HG03025 (cell line): ENCODE measurements around the gene TRIM25.
"Not testable (repeated sequence)": the region's sequence is repeated elsewhere in the genome, so short reads cannot be mapped to it uniquely, and the experiment has no call there.

Experiments
- ATAC-seq: cut with Tn5 transposase; IDR thresholded peaks from one replicate; pipeline ENCODE4 v1.9.1; 2021; ENCODE audit warnings: mild to moderate bottlenecking, moderate library complexity; ENCODE audit not compliant: unreplicated experiment, low FRiP score

The TRIM25 gene, protein sequence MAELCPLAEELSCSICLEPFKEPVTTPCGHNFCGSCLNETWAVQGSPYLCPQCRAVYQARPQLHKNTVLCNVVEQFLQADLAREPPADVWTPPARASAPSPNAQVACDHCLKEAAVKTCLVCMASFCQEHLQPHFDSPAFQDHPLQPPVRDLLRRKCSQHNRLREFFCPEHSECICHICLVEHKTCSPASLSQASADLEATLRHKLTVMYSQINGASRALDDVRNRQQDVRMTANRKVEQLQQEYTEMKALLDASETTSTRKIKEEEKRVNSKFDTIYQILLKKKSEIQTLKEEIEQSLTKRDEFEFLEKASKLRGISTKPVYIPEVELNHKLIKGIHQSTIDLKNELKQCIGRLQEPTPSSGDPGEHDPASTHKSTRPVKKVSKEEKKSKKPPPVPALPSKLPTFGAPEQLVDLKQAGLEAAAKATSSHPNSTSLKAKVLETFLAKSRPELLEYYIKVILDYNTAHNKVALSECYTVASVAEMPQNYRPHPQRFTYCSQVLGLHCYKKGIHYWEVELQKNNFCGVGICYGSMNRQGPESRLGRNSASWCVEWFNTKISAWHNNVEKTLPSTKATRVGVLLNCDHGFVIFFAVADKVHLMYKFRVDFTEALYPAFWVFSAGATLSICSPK

DNA sequence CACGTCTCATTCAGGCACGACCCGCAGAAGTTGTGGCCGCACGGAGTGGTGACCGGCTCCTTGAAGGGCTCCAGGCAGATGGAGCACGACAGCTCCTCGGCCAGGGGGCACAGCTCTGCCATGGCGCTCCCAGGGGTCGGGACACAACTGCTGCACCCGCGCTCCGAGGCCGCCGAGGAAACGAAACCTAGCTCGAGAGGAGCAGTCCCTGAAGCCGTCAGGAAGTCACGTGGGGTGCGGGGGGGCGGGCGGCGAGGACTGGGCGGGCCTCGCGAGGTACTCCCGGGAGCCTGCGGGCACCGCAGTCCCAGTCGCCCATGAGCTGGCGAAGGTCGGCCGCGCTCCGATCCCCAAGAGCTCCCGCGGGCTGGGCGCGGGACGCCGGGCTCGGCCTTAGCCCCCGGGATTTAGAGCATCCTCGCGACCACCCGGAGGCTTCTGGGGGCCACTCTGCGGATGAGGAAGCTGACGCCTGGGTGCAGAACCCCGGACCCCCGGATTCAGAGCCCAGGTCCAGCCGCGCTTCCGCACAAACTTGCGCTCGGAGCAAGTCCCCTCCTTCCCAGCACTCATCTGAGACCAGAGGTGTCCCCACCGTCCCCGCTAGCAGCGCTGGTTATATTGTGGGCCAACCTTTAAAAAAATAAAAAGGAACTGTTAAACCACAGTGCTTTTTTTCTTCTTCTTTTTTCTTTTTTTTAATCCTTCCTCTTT, at the start of gene TRIM25:
Gene TRIM25, minus strand, starts transcription at position 183 of the 714 bp plus-strand sequence. Its CDS starts 61 bp downstream, at position 122.
- ATAC-seq: peak; percentile 52

DNA sequence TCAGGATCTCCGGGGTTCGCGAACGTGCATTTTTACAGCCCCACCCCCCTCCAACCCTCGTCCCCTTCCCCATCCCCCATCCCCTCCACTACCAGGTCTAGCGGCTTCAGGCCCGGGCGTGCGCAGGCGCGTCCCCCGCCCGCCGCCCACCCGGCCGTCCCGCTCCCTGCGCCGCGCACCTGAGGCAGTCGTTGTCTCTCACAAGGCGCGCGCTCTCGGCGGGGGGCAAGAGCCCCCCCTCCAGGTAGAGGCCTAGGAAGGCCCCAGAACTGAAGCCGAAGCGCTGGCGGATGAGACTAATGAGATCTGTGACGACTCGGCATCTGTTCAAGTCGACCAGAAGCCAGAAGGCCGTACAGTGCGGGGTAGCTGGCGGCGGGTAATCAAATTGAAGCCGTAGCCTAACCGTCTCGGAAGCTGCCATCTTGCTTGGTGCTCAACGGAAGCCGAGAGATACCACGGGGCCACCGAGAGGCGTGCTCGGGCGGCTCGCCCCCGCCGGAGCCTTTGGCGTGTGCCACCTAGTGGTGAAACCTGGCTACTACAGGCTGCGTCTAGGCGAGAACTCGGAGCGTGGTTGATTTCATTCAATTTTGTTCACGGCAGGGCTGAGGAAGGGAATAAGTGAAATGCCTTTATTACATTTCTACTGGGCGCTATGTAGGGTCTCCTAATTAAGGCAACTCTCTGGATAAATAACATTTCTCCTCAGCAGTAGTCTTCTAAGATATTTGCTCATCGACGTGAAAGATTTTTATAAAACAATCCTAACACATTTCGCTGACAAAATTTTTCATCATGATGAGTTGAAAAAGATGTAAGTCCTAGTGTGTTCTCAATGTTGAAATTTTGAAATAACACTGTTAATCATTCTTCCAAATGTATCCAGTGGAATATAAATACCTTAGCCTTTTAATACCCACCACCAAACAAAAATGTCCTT, 47.0 kb upstream of the TRIM25 start, which contains the start of gene COIL:
Gene COIL, minus strand, starts transcription at position 455 of the 943 bp plus-strand sequence. Its CDS starts 31 bp downstream, at position 424.
- peak; percentile 83 for ATAC-seq

DNA sequence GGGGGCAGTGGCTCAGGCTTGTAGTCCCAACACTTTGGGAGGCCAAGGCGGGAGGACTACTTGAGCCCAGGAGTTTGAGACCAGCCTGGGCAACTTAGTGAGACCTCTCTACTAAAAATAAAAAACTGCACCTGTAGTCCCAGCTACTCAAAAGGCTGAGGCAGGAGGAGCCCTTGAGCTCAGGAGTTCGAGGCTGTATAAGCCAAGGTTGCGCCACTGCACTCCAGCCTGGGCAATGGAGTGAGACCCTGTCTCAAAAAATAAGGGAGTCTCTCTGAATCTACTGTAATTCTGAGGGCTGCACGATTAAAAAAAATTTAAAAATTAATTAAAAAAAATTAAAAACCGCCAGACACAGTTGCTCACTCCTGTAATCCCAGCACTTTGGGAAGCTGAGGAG, 43.1 kb upstream of the TRIM25 start:
- ATAC-seq: no peak

DNA sequence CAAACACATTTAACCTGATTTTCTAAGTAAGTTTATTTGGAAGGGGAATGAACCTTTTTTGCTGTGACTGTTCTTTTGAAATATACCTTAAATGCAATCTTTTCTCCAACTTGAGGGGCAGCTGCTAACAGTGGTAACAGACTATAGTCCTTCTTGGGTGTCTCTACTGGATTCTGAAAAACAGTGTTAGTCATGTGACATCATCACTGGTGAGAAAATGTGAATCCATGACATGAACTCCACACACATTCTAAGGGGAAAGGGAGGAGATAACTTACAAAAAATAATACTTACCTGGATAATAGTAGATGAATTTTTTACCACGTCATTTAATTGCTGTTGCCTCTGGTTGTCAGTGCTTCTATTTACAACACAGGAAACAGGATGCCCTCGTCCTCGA, 35.7 kb upstream of the TRIM25 start:
- ATAC-seq: no peak

GRCh38 chr17:56948491-56948890, 34.6 kb upstream of the TRIM25 start:
- no peak for ATAC-seq

- no peak for ATAC-seq
Observed at GRCh38 chr17:56947741-56948140, 33.9 kb upstream of the TRIM25 start.

DNA sequence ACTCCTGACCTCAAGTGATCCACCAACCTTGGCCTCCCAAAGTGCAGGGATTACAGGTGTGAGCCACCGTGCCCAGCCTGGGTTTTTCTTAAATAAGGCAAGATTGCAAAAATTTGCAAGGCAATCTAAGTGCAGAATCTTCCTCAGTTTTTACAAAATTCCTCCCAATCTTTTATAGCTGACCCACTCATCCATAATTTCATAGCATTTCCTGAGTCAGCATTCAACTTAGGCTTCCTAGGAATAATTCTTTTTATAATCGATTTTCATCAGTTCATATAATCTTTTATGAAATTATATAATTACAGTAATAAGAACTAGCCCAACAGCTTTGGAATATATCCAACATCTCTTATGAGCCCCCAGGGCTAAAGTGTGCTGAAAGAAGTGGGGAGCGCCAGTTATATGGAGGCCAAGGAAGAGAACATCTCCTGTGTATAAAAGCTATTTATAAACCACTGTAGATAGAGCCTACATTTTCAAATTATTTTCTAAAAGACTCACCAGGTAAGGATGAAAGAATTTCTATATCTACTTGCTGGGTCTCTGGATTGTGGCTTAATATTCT, 32.2 kb upstream of the TRIM25 start:
- ATAC-seq: no peak

- no peak for ATAC-seq
Observed at GRCh38 chr17:56943505-56944125, 29.8 kb upstream of the TRIM25 start.

- no peak for ATAC-seq
Observed at GRCh38 chr17:56939869-56940484, 26.1 kb upstream of the TRIM25 start.

DNA sequence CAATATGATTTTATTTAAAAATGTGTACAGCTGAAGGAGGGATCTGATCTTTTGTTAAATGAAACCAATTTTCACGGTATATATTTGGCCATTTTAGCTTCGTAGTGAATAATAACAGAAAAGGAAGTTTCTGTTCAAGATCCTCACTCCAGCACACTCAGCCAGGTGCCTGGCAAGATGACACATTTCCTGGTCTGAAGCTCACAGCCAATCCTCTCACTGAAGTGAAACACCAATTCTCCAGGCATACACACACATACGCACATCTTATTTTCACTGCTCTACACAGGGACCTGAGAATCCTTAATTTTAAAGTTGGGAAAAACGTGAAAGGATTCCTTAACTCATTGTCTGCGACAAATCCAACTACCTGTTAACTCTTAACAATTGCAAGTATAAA, 24.4 kb upstream of the TRIM25 start:
- not testable (repeated sequence) for ATAC-seq

DNA sequence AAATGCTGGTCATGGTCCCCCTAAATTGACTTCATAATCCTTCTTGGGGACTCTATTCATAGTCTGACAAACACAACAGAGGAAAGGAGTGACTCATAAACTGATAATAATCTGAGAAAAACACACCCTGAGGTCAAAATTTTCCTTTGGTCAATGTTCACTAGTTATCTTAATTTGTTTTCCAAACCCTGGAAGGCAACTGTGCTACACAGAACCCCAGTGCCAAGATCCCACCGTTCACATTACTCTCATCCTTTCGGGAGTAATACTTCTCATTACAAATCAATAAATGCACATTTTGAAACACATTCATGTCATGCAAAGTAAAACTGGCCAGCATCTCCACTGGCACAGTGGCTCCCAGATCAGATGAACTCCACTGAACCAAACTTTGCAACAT, 23.8 kb upstream of the TRIM25 start:
- ATAC-seq: no peak

GRCh38 chr17:56936697-56937322, 23.0 kb upstream of the TRIM25 start:
- ATAC-seq: no peak

DNA sequence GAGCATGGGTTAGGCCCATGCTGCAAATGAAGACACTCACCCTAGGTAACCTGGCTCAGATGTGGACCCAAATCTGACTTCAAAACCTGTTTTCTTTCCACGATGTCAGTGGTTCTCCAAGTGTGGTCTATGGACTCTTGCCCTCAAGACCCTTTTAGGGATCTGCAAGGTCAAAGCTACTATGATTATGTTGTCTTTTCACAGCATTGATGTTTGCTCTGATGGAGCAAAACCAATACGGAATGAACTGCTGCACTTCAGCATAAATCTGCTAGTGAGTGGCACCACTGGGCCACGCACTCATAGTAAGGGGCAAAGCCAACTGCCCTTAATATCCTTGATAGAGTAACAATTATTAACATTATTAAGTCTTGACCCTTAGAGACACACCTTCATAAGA, 21.6 kb upstream of the TRIM25 start:
- no peak for ATAC-seq

DNA sequence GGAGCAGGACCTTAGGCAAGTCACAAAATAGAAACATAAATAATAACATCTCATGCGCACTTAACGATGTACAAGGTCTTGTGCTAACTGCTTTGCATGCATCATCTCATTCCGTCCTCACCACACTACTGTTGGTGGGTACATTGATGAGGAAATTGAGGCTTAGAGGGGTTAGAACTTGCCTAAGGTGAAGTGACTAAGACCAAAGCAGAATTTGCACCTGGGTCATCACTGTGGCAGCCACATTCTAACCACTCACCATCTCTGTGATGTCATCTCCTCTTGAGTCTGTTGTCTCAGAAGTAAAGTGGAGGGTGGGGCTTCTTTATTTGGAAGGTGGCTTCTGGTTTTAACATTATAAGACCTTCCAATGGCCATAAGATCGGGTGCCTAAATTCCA, 20.4 kb upstream of the TRIM25 start:
- no peak for ATAC-seq

DNA sequence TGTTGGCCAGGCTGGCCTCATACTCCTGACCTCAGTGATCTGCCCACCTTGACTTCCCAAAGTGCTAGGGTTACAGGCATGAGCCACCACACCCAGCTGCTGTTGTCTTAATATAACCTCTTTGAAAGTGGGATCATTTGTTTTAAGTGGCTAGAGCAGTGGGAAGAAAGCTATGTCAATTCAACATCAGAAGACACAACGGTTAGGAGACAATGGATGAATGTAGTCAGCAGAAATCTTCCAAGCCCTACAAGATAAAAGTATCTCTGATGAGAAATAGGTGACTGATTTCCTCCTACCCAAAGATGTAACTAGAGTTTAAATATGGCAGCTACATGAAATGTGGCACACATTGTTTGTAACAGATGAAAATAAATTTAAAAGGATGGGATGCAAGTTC, 20.0 kb upstream of the TRIM25 start:
- no peak for ATAC-seq

GRCh38 chr17:56933151-56933745, 19.4 kb upstream of the TRIM25 start:
- no peak for ATAC-seq

DNA sequence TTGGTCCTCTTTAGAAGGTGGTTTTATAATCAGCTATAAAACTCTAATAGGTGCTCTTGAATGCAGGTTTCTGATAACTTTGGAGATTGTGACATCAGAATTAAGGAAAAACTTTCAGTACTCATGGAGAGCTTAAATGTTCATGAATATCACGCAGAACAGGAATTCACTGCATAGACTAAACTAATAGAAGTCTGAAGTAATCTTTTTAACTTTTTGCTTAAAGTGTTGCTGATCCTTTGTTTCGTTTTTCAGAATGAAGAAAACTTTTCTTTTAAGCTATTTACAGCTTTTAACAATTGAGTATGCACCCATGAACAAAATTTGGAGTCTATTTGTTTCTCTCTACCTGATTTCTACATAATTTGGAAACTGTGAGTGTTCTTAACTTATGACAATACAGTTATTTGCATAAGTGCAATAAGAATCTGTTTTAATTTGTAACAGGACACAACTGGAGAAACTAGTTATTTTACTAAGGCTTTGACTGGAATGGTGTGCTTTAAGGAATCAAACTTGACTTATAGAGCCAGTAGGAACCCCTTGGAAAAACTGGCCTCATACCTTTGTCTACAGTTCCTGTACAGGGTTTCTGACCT, 17.0 kb upstream of the TRIM25 start:
- ATAC-seq: no peak
